Measurements from ENCODE around the gene BCAP29. TPM values are rescaled to one million over a fixed set of nuclear protein-coding genes. Genes with fewer than 3 reads are reported as not detected.

BCAP29 gene
- total and polyA plus RNA-seq, 2 of the 8 experiments (the other 6 are each of a cell fraction or from before 2014, with no cell fraction given): 6.8 to 18.1 TPM

GRCh38 chr7:107570298-107570697 lies 9.7 kb upstream of the BCAP29 start (continued):
- no peak for TF ChIP-seq RNF2 (IDR thresholded peaks at IDR 0.05; ENCODE audit: borderline replicate concordance, low read depth, low read length, missing control alignments, poor library complexity, severe bottlenecking)

All from H1 (cell line).